CD14-positive monocyte (primary cell): Measurements from ENCODE around the gene COL5A2. TPM values are rescaled to one million over a fixed set of nuclear protein-coding genes. Genes with fewer than 3 reads are reported as not detected.

Source experiments
- DNase-seq, 3 donors: peaks; one replicate each; pipeline ENCODE4 v3.0.0-alpha.2; 2011 to 2022
- H2AFZ ChIP-seq: 2 replicates; pipeline ENCODE4 v1.6.0; 2012; ENCODE audit warnings: mild to moderate bottlenecking, low read depth, low read length, inconsistent platforms; ENCODE audit not compliant: insufficient read depth, poor library complexity, severe bottlenecking
- H3K27ac ChIP-seq, 2 donors: 1 replicate in 1 of 2; 2 replicates in 1 of 2; pipeline ENCODE4 v1.5.1; 2012 to 2013; ENCODE audit warnings: low read length in 2 of 2, control low read depth in 1 of 2, inconsistent platforms in 1 of 2, low read depth in 1 of 2, mild to moderate bottlenecking in 1 of 2
- H3K27me3 ChIP-seq, 2 donors: one replicate each; pipeline versions ENCODE4 v1.6.0 to v1.6.1; 2011 to 2013; ENCODE audit warnings: low read length in 2 of 2; ENCODE audit not compliant: control insufficient read depth in 2 of 2, insufficient read depth in 2 of 2
- H3K36me3 ChIP-seq, 2 donors: replicated peaks in 1 of 2; 1 replicate in 1 of 2; 2 replicates in 1 of 2; pipeline versions ENCODE4 v1.5.1 to v1.6.1; 2012 to 2013; ENCODE audit warnings: low read length in 2 of 2, control low read depth in 1 of 2, inconsistent platforms in 1 of 2, mild to moderate bottlenecking in 1 of 2; ENCODE audit not compliant: insufficient read depth in 2 of 2, control insufficient read depth in 1 of 2
- H3K4me1 ChIP-seq, 2 donors: 1 replicate in 1 of 2; 2 replicates in 1 of 2; pipeline versions ENCODE4 v1.5.1 to v1.6.1; 2012 to 2013; ENCODE audit warnings: low read length in 2 of 2, control low read depth in 1 of 2, inconsistent platforms in 1 of 2, mild to moderate bottlenecking in 1 of 2, moderate library complexity in 1 of 2; ENCODE audit not compliant: insufficient read depth in 2 of 2, control insufficient read depth in 1 of 2
- H3K4me2 ChIP-seq: replicated peaks from 2 replicates; pipeline ENCODE3; 2012; ENCODE audit warnings: low read length, moderate library complexity, mild to moderate bottlenecking; ENCODE audit not compliant: poor library complexity, severe bottlenecking; ENCODE audit errors: extremely low read depth
- H3K4me3 ChIP-seq, 3 experiments: fragments of 200-600 bp in 1 of 3; sonication (generic) in 1 of 3; replicated peaks in 1 of 3; 1 replicate in 2 of 3; 2 replicates in 1 of 3; pipeline ENCODE4 v1.5.1; 2011 to 2013; ENCODE audit warnings: low read length in 3 of 3, mild to moderate bottlenecking in 3 of 3, control low read depth in 2 of 3, low read depth in 2 of 3, inconsistent platforms in 1 of 3, moderate library complexity in 1 of 3
- H3K79me2 ChIP-seq: 2 replicates; pipeline ENCODE4 v1.6.0; 2012; ENCODE audit warnings: mild to moderate bottlenecking, control low read depth, inconsistent platforms, low read length, moderate library complexity; ENCODE audit not compliant: insufficient read depth
- H3K9ac ChIP-seq: 2 replicates; pipeline ENCODE4 v1.6.0; 2017; ENCODE audit warnings: low read length, mild to moderate bottlenecking; ENCODE audit not compliant: insufficient read depth, poor library complexity, severe bottlenecking
- H3K9me3 ChIP-seq, 2 donors: replicated peaks in 1 of 2; 1 replicate in 1 of 2; 2 replicates in 1 of 2; pipeline versions ENCODE4 v1.5.1 to v1.6.1; 2012 to 2013; ENCODE audit warnings: low read length in 2 of 2, control low read depth in 1 of 2; ENCODE audit not compliant: control insufficient read depth in 1 of 2, insufficient read depth in 1 of 2
- H4K20me1 ChIP-seq: 2 replicates; pipeline ENCODE4 v1.6.0; 2012; ENCODE audit warnings: mild to moderate bottlenecking, low read length, control low read depth, moderate library complexity; ENCODE audit not compliant: insufficient read depth
- H3K27ac Mint-ChIP-seq, 7 donors: one replicate each; pipeline ENCODE4 v1.8.0; 2020; ENCODE audit warnings: mild to moderate bottlenecking in 7 of 7, mixed read lengths in 7 of 7, moderate library complexity in 6 of 7, inconsistent platforms in 2 of 7
- H3K27me3 Mint-ChIP-seq, 3 donors: one replicate each; pipeline ENCODE4 v1.8.0; 2021 to 2022; ENCODE audit warnings: low read depth in 3 of 3, mild to moderate bottlenecking in 3 of 3, mixed read lengths in 3 of 3, moderate library complexity in 3 of 3, inconsistent platforms in 1 of 3
- H3K36me3 Mint-ChIP-seq, 2 donors: one replicate each; pipeline ENCODE4 v1.8.0; 2020; ENCODE audit warnings: mixed read lengths in 2 of 2, inconsistent platforms in 1 of 2, mild to moderate bottlenecking in 1 of 2
- H3K4me1 Mint-ChIP-seq: one replicate; pipeline ENCODE4 v1.8.0; 2020; ENCODE audit warnings: mild to moderate bottlenecking, mixed read lengths
- H3K4me3 Mint-ChIP-seq, 2 donors: one replicate each; pipeline ENCODE4 v1.8.0; 2020; ENCODE audit warnings: mild to moderate bottlenecking in 2 of 2, mixed read lengths in 2 of 2, moderate library complexity in 1 of 2
- H3K9me3 Mint-ChIP-seq, 7 donors: one replicate each; pipeline ENCODE4 v1.8.0; 2020 to 2022; ENCODE audit warnings: mixed read lengths in 7 of 7, mild to moderate bottlenecking in 6 of 7, moderate library complexity in 6 of 7, inconsistent platforms in 2 of 7
- WGBS: methylation state at CpG from one replicate; pipeline ENCODE4 v1.1.5; 2013; ENCODE audit warnings: missing lambda C conversion rate; ENCODE audit not compliant: insufficient coverage; 5-methylcytosine and 5-hydroxymethylcytosine counted together
- intact Hi-C, 2 donors: fragments of 100-400 bp; cut with micrococcal nuclease; formaldehyde crosslinking; loops; one replicate each; pipeline versions ENCODE4 v1.15.0 to v1.15.1; 2023
- polyA plus RNA-seq, 3 donors: library from polyadenylated mRNA; depleted of rRNA in 1 of 3; unstranded in 2 of 3; stranded (reverse) in 1 of 3; fragments of 300-500 nt in 2 of 3; fragments of >200 nt in 1 of 3; fragmentation: Illumina TruSeq in 2 of 3; gene quantifications; 1 replicate in 2 of 3; 2 replicates in 1 of 3; pipeline ENCODE4 v1.2.3, GENCODE V29; 2012 to 2021
- TF ChIP-seq, protein P1 (sequence below): fragments of 200-600 bp; IDR thresholded peaks from one replicate; pipeline ENCODE4 v1.8.0; 2022; ENCODE audit warnings: antibody characterized with exemption, mild to moderate bottlenecking

The COL5A2 gene
- polyA plus RNA-seq, 3 donors: 0.13 TPM; not detected in 2

DNA sequence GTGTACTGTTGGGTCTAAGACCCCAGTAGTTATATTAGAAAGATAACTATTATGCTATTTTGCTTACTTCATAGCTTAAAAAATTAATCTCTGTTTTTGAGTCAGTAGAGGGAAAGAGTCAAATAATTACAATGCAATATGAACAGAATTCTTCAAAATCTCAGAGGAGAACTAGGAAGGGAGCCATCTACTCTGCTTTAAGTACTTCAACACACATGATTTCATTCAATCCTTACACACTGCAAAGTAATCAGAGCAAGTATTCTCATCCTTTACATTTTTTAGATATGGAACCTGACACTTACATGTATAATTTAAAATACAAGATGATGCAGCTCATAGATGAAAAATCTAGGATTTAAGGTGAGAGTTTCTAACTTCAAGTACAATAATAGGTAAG is 27.7 kb downstream of the COL5A2 start:
- no peak overlapping the region for H3K27ac Mint-ChIP-seq
- Histone ChIP-seq H3K9me3 (no peaks in the 10 kb centered on the region), H3K27ac (no peak overlapping the region), H3K9ac (no peak overlapping the region), H3K36me3 (no peaks in the 10 kb centered on the region), H2AFZ (no peak overlapping the region), H3K79me2 (no peaks in the 10 kb centered on the region), H3K27me3 (no peaks in the 10 kb centered on the region), H3K4me3 (no peak overlapping the region), H4K20me1 (no peaks in the 10 kb centered on the region), H3K4me2 (no peak overlapping the region), H3K4me1 (no peaks in the 10 kb centered on the region)
- TF ChIP-seq, protein P1, sequence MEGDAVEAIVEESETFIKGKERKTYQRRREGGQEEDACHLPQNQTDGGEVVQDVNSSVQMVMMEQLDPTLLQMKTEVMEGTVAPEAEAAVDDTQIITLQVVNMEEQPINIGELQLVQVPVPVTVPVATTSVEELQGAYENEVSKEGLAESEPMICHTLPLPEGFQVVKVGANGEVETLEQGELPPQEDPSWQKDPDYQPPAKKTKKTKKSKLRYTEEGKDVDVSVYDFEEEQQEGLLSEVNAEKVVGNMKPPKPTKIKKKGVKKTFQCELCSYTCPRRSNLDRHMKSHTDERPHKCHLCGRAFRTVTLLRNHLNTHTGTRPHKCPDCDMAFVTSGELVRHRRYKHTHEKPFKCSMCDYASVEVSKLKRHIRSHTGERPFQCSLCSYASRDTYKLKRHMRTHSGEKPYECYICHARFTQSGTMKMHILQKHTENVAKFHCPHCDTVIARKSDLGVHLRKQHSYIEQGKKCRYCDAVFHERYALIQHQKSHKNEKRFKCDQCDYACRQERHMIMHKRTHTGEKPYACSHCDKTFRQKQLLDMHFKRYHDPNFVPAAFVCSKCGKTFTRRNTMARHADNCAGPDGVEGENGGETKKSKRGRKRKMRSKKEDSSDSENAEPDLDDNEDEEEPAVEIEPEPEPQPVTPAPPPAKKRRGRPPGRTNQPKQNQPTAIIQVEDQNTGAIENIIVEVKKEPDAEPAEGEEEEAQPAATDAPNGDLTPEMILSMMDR: no peak
- H3K27me3 Mint-ChIP-seq: peaks cover 0 to 4% (median 1%) of the 10 kb centered on the region in 3 donors
- intact Hi-C loops: no loop called here
- no peaks in the 10 kb centered on the region for H3K36me3 Mint-ChIP-seq
- no peaks in the 10 kb centered on the region for H3K9me3 Mint-ChIP-seq
- H3K4me1 Mint-ChIP-seq: no peaks in the 10 kb centered on the region
- no peak overlapping the region for H3K4me3 Mint-ChIP-seq
- no peak for DNase-seq

DNA sequence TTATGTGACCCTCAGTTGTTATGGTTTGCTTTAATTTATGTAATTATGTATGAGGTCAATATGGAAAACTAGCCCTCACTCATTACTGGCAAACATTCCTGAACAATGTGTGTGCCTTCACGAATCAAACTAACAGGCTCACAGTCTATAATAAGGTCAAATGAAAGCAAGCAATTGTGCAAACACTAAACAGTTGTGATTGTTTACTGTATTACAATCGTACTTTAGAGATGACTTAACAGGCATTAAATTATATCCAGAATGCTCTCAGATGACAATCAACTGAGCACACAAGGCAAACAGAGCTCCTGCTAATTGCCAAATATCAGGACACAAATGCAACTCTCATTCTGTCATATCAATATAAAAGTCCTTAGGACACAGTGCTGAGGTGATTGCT is 29.5 kb downstream of the COL5A2 start:
- DNase-seq: no peak
- TF ChIP-seq, protein P1: no peak
- Mint-ChIP-seq H3K9me3 (no peaks in the 10 kb centered on the region), H3K27me3 (peaks cover 0 to 4% (median 1%) of the 10 kb centered on the region in 3 donors), H3K27ac (no peak overlapping the region), H3K4me3 (no peak overlapping the region), H3K4me1 (no peaks in the 10 kb centered on the region), H3K36me3 (no peaks in the 10 kb centered on the region)
- Histone ChIP-seq H3K9me3 (no peaks in the 10 kb centered on the region), H3K36me3 (no peaks in the 10 kb centered on the region), H3K4me1 (no peaks in the 10 kb centered on the region), H3K4me3 (no peak overlapping the region), H3K4me2 (no peak overlapping the region), H2AFZ (no peak overlapping the region), H3K27ac (no peak overlapping the region), H4K20me1 (no peaks in the 10 kb centered on the region), H3K79me2 (no peaks in the 10 kb centered on the region), H3K27me3 (no peaks in the 10 kb centered on the region), H3K9ac (no peak overlapping the region)
- no CpG with 5 or more reads among the region's 2 CpGs for WGBS
- intact Hi-C loops: no loop called here
